Measurements from ENCODE around the gene FGF11. TPM values are rescaled to one million over a fixed set of nuclear protein-coding genes. Genes with fewer than 3 reads are reported as not detected.

Gene FGF11
- total and polyA plus RNA-seq, 2 of the 13 experiments (the other 11 are each of a cell fraction or from before 2014, with no cell fraction given), result 0.20 to 7.6 TPM

DNA sequence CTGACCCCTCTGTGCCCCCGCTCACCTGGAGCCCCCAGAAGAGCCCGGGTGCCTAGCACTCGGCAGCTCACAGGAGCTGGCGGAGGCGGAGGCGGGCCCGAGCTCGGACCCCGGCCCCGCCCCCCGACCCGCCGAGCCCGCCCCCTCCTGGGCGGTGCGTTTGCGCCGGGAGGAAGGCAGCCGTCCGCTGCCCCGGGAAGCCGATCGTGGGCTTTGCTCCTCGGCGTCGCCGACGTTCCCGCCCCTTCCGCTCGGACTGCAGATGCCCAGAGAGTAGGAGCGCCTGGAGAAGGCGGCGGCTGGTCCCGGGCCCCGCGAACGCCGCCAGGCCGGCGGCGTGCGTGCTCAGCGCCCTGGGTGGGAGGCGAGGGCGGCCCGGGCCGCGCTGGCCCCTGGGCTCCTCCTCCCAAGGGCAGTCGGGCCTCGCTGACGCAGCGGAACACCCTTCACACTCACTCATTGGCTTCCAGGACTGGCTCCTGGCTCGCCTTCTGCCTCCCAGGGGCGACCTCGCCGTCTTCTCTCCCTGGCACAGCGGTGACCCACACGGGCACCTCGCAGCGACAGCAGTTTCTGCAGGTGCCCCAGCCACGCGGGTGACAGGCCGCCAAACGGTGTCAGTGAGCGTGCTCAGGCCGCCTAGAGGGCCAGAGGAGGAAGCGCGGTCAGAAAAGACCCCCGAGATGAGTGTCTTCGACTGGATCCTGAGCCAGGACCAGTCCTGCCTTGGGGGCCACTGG is 44.7 kb upstream of the FGF11 start, which contains the start of gene PLSCR3 (continued):
- TF ChIP-seq MIER2 (CRISPR knock-in tag; IDR thresholded peaks at IDR 0.05), result no peak; the same call in 1 of the 2 replicates
- no peak for TF ChIP-seq HDAC6 (IDR thresholded peaks at IDR 0.05; ENCODE audit: low read depth, low read length)
- TF ChIP-seq ZNF251 (CRISPR knock-in tag; IDR thresholded peaks at IDR 0.05), result no peak
- no peak for TF ChIP-seq ZNF354B (CRISPR knock-in tag; IDR thresholded peaks at IDR 0.05)
- no peak for TF ChIP-seq GTF2F1 (IDR thresholded peaks at IDR 0.05; ENCODE audit: low read length)
- TF ChIP-seq RFX1 (IDR thresholded peaks at IDR 0.05), result no peak
- no peak for TF ChIP-seq ZSCAN12 (CRISPR knock-in tag; IDR thresholded peaks at IDR 0.05)
- TF ChIP-seq ZNF160 (CRISPR knock-in tag; IDR thresholded peaks at IDR 0.05), result no peak; the same call in 1 of the 2 replicates
- TF ChIP-seq ZNF407 (CRISPR knock-in tag; IDR thresholded peaks at IDR 0.05; ENCODE audit: not compliant biosample characterization), result peak; percentile 88
- peak; percentile 77 for TF ChIP-seq ZNF883 (CRISPR knock-in tag; IDR thresholded peaks at IDR 0.05; ENCODE audit: not compliant biosample characterization)
- no peak for TF ChIP-seq ATF1 (CRISPR knock-in tag; IDR thresholded peaks at IDR 0.05)
- peak; percentile 7; the same call in 1 of the 2 replicates for TF ChIP-seq ARID5B (CRISPR knock-in tag; IDR thresholded peaks at IDR 0.05)
- no peak for TF ChIP-seq ZNF652 (CRISPR knock-in tag; IDR thresholded peaks at IDR 0.05; ENCODE audit: borderline replicate concordance, low read depth)
- no peak for TF ChIP-seq ASH2L (IDR thresholded peaks at IDR 0.05; ENCODE audit: insufficient read length, low read depth, low read length)
- no peak for TF ChIP-seq ZNF619 (CRISPR knock-in tag; IDR thresholded peaks at IDR 0.05)
- 0 out of 2 replicates have a peak, but pooled peaks have one; percentile 23 for TF ChIP-seq ZNF143 (CRISPR knock-in tag; IDR thresholded peaks at IDR 0.05)
- no peak for TF ChIP-seq ZNF75D (CRISPR knock-in tag; IDR thresholded peaks at IDR 0.05; ENCODE audit: borderline replicate concordance)
- TF ChIP-seq ZNF326 (CRISPR knock-in tag; IDR thresholded peaks at IDR 0.05; ENCODE audit: borderline replicate concordance), result no peak
- no peak for TF ChIP-seq EED (CRISPR knock-in tag; IDR thresholded peaks at IDR 0.05)

Data from HepG2 (cell line).